IMR-90 (cell line): Measurements from ENCODE around the gene GLYATL2. TPM values are rescaled to one million over a fixed set of nuclear protein-coding genes. Genes with fewer than 3 reads are reported as not detected.

Experiments used
- ATAC-seq: fragments of 200-7000 bp; cut with Tn5 transposase; 2 replicates; pipeline ENCODE4 v1.9.1; 2020; ENCODE audit warnings: low read depth, mild to moderate bottlenecking, moderate library complexity
- BruUV-seq: library from RNA; stranded (reverse); fragments of 400-500 nt; replicated peaks from 2 replicates; lab custom pipeline; 2021; lab: Mats Ljungman, UMichigan
- CTCF ChIA-PET: fragments of 300-600 bp; formaldehyde crosslinking; extraction: SDS; loops from one replicate; lab custom pipeline; 2021; ENCODE audit warnings: antibody characterized with exemption; lab: Yijun Ruan, JAX
- POLR2A ChIA-PET: fragments of 300-600 bp; sonication (Branson Sonifier 250); formaldehyde crosslinking; loops from one replicate; lab custom pipeline; 2022; ENCODE audit warnings: antibody characterized with exemption; ENCODE audit not compliant: unreplicated experiment; lab: Charles Lee
- DNase-seq: peaks from one replicate; pipeline ENCODE4 v3.0.0; 2013
- H2AFZ ChIP-seq: replicated peaks from 2 replicates; pipeline ENCODE3; 2013; ENCODE audit warnings: low read length, mild to moderate bottlenecking; ENCODE audit not compliant: poor library complexity
- H2AK5ac ChIP-seq: 2 replicates; pipeline ENCODE4 v1.6.1; 2013; ENCODE audit warnings: low read depth, low read length, inconsistent platforms
- H2AK9ac ChIP-seq: replicated peaks from 2 replicates; pipeline ENCODE3; 2013; ENCODE audit warnings: mild to moderate bottlenecking, low read depth, low read length, moderate library complexity; ENCODE audit not compliant: poor library complexity
- H2BK120ac ChIP-seq: 2 replicates; pipeline ENCODE4 v1.6.1; 2013; ENCODE audit warnings: low read depth, low read length, inconsistent platforms
- H2BK15ac ChIP-seq: 3 replicates; pipeline ENCODE4 v1.6.1; 2013; ENCODE audit warnings: low read depth, low read length, inconsistent platforms
- H2BK20ac ChIP-seq: 2 replicates; pipeline ENCODE4 v1.6.1; 2013; ENCODE audit warnings: low read depth, mild to moderate bottlenecking, inconsistent platforms, low read length, moderate library complexity
- H2BK5ac ChIP-seq: 2 replicates; pipeline ENCODE4 v1.6.1; 2013; ENCODE audit warnings: mild to moderate bottlenecking, low read depth, low read length, inconsistent platforms; ENCODE audit not compliant: poor library complexity, severe bottlenecking
- H3K14ac ChIP-seq: replicated peaks from 2 replicates; pipeline ENCODE4 v1.6.1; 2013; ENCODE audit warnings: low read depth, low read length, inconsistent platforms
- H3K18ac ChIP-seq: 2 replicates; pipeline ENCODE4 v1.6.1; 2013; ENCODE audit warnings: low read depth, low read length, control low read depth
- H3K23ac ChIP-seq: 2 replicates; pipeline ENCODE4 v1.6.1; 2013; ENCODE audit warnings: low read depth, low read length, inconsistent platforms
- H3K27ac ChIP-seq: 2 replicates; pipeline ENCODE4 v1.5.1; 2013; ENCODE audit warnings: mild to moderate bottlenecking, control low read depth, low read length; ENCODE audit not compliant: insufficient read depth
- H3K27me3 ChIP-seq: 2 replicates; pipeline ENCODE4 v1.6.1; 2013; ENCODE audit warnings: low read length; ENCODE audit not compliant: control insufficient read depth, insufficient read depth
- H3K36me3 ChIP-seq: 2 replicates; pipeline ENCODE4 v1.6.1; 2013; ENCODE audit warnings: low read length, mixed read lengths; ENCODE audit not compliant: control insufficient read depth, insufficient read depth
- H3K4ac ChIP-seq: 2 replicates; pipeline ENCODE4 v1.6.1; 2013; ENCODE audit warnings: low read depth, low read length, inconsistent platforms
- H3K4me1 ChIP-seq: 2 replicates; pipeline ENCODE4 v1.6.1; 2013; ENCODE audit warnings: low read length, mixed read lengths; ENCODE audit not compliant: control insufficient read depth, insufficient read depth
- H3K4me2 ChIP-seq: 2 replicates; pipeline ENCODE4 v1.6.1; 2013; ENCODE audit warnings: low read depth, mild to moderate bottlenecking, control low read depth, low read length, moderate library complexity
- H3K4me3 ChIP-seq: 2 replicates; pipeline ENCODE4 v1.5.1; 2013; ENCODE audit warnings: low read depth, mild to moderate bottlenecking, control low read depth, low read length, moderate library complexity; ENCODE audit not compliant: insufficient read depth
- H3K56ac ChIP-seq: 2 replicates; pipeline ENCODE4 v1.6.1; 2013; ENCODE audit warnings: low read length, inconsistent platforms; ENCODE audit not compliant: insufficient read depth; ENCODE audit errors: extremely low read depth
- H3K79me1 ChIP-seq, 2 experiments: 2 replicates each; pipeline ENCODE4 v1.6.1; 2013; ENCODE audit warnings: low read length in 2 of 2, inconsistent platforms in 1 of 2, low read depth in 1 of 2
- H3K9ac ChIP-seq: 2 replicates; pipeline ENCODE4 v1.6.1; 2013; ENCODE audit warnings: low read depth, low read length, control low read depth
- H3K9me1 ChIP-seq: 2 replicates; pipeline ENCODE4 v1.6.1; 2013; ENCODE audit warnings: low read length, inconsistent platforms; ENCODE audit not compliant: insufficient read depth
- H3K9me3 ChIP-seq: 2 replicates; pipeline ENCODE4 v1.6.1; 2013; ENCODE audit warnings: low read length; ENCODE audit not compliant: control insufficient read depth, insufficient read depth
- H4K20me1 ChIP-seq: 2 replicates; pipeline ENCODE4 v1.6.1; 2013; ENCODE audit warnings: low read length, inconsistent platforms; ENCODE audit not compliant: insufficient read depth
- H4K5ac ChIP-seq: 2 replicates; pipeline ENCODE4 v1.6.1; 2013; ENCODE audit warnings: mild to moderate bottlenecking, low read depth, low read length, control low read depth
- H4K8ac ChIP-seq, 2 experiments: 2 replicates each; pipeline ENCODE4 v1.6.1; 2013; ENCODE audit warnings: low read depth in 2 of 2, low read length in 2 of 2, control low read depth in 1 of 2, inconsistent platforms in 1 of 2
- H4K91ac ChIP-seq: 2 replicates; pipeline ENCODE4 v1.6.1; 2013; ENCODE audit warnings: low read depth, low read length, inconsistent platforms; ENCODE audit not compliant: insufficient read depth
- BHLHE40 ChIP-seq: fragments of 150-350 bp; IDR thresholded peaks from 2 replicates; pipeline ENCODE4 v1.6.1; 2016; ENCODE audit warnings: mild to moderate bottlenecking, low read depth, low read length
- CEBPB ChIP-seq: IDR thresholded peaks from 2 replicates; pipeline ENCODE4 v1.6.1; 2012; ENCODE audit warnings: low read depth, low read length, improper control_type of control experiment
- CHD1 ChIP-seq: IDR thresholded peaks from 2 replicates; pipeline ENCODE4 v1.6.1; 2012; ENCODE audit warnings: low read depth, low read length, improper control_type of control experiment
- CTCF ChIP-seq: conservative IDR thresholded peaks from 2 replicates; pipeline ENCODE4 v1.5.1; 2012; ENCODE audit warnings: mild to moderate bottlenecking, low read depth, low read length, improper control_type of control experiment
- FOS ChIP-seq: fragments of 150-350 bp; IDR thresholded peaks from 2 replicates; pipeline ENCODE4 v1.6.1; 2016; ENCODE audit warnings: low read depth, low read length
- NFE2L2 ChIP-seq: fragments of 150-350 bp; IDR thresholded peaks from 2 replicates; pipeline ENCODE4 v1.6.1; 2016; ENCODE audit warnings: low read depth, mild to moderate bottlenecking, low read length
- RAD21 ChIP-seq: IDR thresholded peaks from 2 replicates; pipeline ENCODE4 v1.6.1; 2012; ENCODE audit warnings: low read length, improper control_type of control experiment
- RCOR1 ChIP-seq: IDR thresholded peaks from 2 replicates; pipeline ENCODE4 v1.6.1; 2012; ENCODE audit warnings: mild to moderate bottlenecking, low read length, improper control_type of control experiment; ENCODE audit not compliant: insufficient replicate concordance
- SMC3 ChIP-seq: fragments of 150-350 bp; IDR thresholded peaks from 2 replicates; pipeline ENCODE4 v1.6.1; 2016; ENCODE audit warnings: low read depth, mild to moderate bottlenecking, antibody characterized with exemption, low read length, moderate library complexity
- dilution Hi-C: fragments of 300-500 bp; cut with HindIII; formaldehyde crosslinking; loops from one replicate; pipeline ENCODE4 v1.14.3; 2018; ENCODE audit warnings: low sequenced_read_pairs; ENCODE audit not compliant: unreplicated experiment
- in situ Hi-C: fragments of 300-500 bp; cut with MboI; formaldehyde crosslinking; loops from 3 replicates; pipeline ENCODE4 v1.14.3; 2019; ENCODE audit warnings: low sequenced_read_pairs, inconsistent platforms, mixed read lengths
- intact Hi-C: fragments of 100-400 bp; cut with micrococcal nuclease; formaldehyde crosslinking; loops from 2 replicates; pipeline ENCODE4 v1.10.0; 2022
- polyA plus RNA-seq, 3 experiments: library from polyadenylated mRNA; depleted of rRNA; stranded (reverse); fragments of >200 nt; gene quantifications; 2 replicates each; pipeline ENCODE4 v1.2.3, GENCODE V29; 2012; ENCODE audit warnings: low replicate concordance in 1 of 3
- total RNA-seq: library from RNA; depleted of rRNA; stranded (reverse); fragments of >200 nt; gene quantifications from 2 replicates; pipeline ENCODE4 v1.2.3, GENCODE V29; 2012

GLYATL2 gene
- total and polyA plus RNA-seq, 2 of the 4 experiments (the other 2 are of a cell fraction), result 0.36 to 0.77 TPM

- Histone ChIP-seq H3K56ac (no peak overlapping the region), H2BK20ac (no peak overlapping the region), H2AK9ac (no peak overlapping the region), H3K4me2 (no peak overlapping the region), H3K4me1 (no peaks in the 10 kb centered on the region), H2BK5ac (no peak overlapping the region), H4K20me1 (no peaks in the 10 kb centered on the region), H3K18ac (no peak overlapping the region), H3K79me1 (no peaks in the 10 kb centered on the region), H2AFZ (no peak overlapping the region), H2AK5ac (no peak overlapping the region), H3K9me3 (no peaks in the 10 kb centered on the region), H3K9ac (no peak overlapping the region), H3K23ac (no peak overlapping the region), H4K8ac (no peak overlapping the region), H3K27me3 (no peaks in the 10 kb centered on the region), H3K27ac (no peak overlapping the region), H2BK120ac (no peak overlapping the region), H3K4ac (no peak overlapping the region), H3K4me3 (no peak overlapping the region), H4K5ac (no peak overlapping the region), H4K91ac (no peak overlapping the region), H3K9me1 (no peaks in the 10 kb centered on the region), H3K14ac (no peak overlapping the region), H3K36me3 (no peaks in the 10 kb centered on the region), H2BK15ac (no peak overlapping the region)
- no peak for ATAC-seq
- ChIA-PET POLR2A (no interaction called here), CTCF (no interaction called here)
- in situ Hi-C loops, result loop anchor here (25.0 kb wide), 1 partner anchor 105 kb away; no protein-coding TSS in a partner anchor
- TF ChIP-seq CHD1 (no peak), BHLHE40 (no peak), RAD21 (no peak), CEBPB (no peak), RCOR1 (no peak), FOS (no peak), SMC3 (no peak), NFE2L2 (no peak), CTCF (no peak)
- no TSS peak for BruUV-seq
- dilution Hi-C loops, result no loop called here
- DNase-seq, result no peak
- intact Hi-C loops, result no loop called here
These were observed 12.3 kb upstream of the GLYATL2 start for GRCh38 chr11:58856806-58857205.
